ENCODE data around the gene NALCN. TPM values are rescaled to one million over a fixed set of nuclear protein-coding genes. Genes with fewer than 3 reads are reported as not detected.

NALCN gene
- total RNA-seq, 1 donor from 2014 or later = 0.12 TPM

GRCh38 chr13:101306773-101307172 is 109.5 kb downstream of the NALCN start:
- Mint-ChIP-seq H3K9me3 (ENCODE audit: low read depth) (no peaks in the 10 kb centered on the region), H3K4me3 (ENCODE audit: low read depth) (no peak overlapping the region), H3K27me3 (no peaks in the 10 kb centered on the region), H3K27ac (no peak overlapping the region), H3K36me3 (ENCODE audit: insufficient read depth) (no peaks in the 10 kb centered on the region), H3K4me1 (ENCODE audit: low read depth) (no peaks in the 10 kb centered on the region)
- no peak for TF ChIP-seq CTCF (IDR thresholded peaks at IDR 0.05; ENCODE audit: unreplicated experiment)
- no peak for DNase-seq (ENCODE audit: low spot score, unreplicated experiment)

- no peak for TF ChIP-seq CTCF (IDR thresholded peaks at IDR 0.05; ENCODE audit: unreplicated experiment)
- no peak for DNase-seq (ENCODE audit: low spot score, unreplicated experiment)
- H3K9me3 Mint-ChIP-seq (ENCODE audit: low read depth) = no peaks in the 10 kb centered on the region
- no peak overlapping the region for H3K4me3 Mint-ChIP-seq (ENCODE audit: low read depth)
- H3K27me3 Mint-ChIP-seq = no peaks in the 10 kb centered on the region
- no peaks in the 10 kb centered on the region for H3K36me3 Mint-ChIP-seq (ENCODE audit: insufficient read depth)
- H3K27ac Mint-ChIP-seq = no peak overlapping the region
- H3K4me1 Mint-ChIP-seq (ENCODE audit: low read depth) = no peaks in the 10 kb centered on the region
Observed at GRCh38 chr13:101305981-101306411, 110.3 kb downstream of the NALCN start.

- no peak for DNase-seq (ENCODE audit: low spot score, unreplicated experiment)
- TF ChIP-seq CTCF (IDR thresholded peaks at IDR 0.05; ENCODE audit: unreplicated experiment) = no peak
- Mint-ChIP-seq H3K9me3 (ENCODE audit: low read depth) (no peaks in the 10 kb centered on the region), H3K27ac (no peak overlapping the region), H3K36me3 (ENCODE audit: insufficient read depth) (no peaks in the 10 kb centered on the region), H3K4me3 (ENCODE audit: low read depth) (no peak overlapping the region), H3K27me3 (no peaks in the 10 kb centered on the region), H3K4me1 (ENCODE audit: low read depth) (no peaks in the 10 kb centered on the region)
Observed at GRCh38 chr13:101303521-101303920, 112.8 kb downstream of the NALCN start.

GRCh38 chr13:101301053-101301452 is 115.3 kb downstream of the NALCN start:
- no peaks in the 10 kb centered on the region for H3K4me1 Mint-ChIP-seq (ENCODE audit: low read depth)
- DNase-seq (ENCODE audit: low spot score, unreplicated experiment) = no peak
- no peak overlapping the region for H3K27ac Mint-ChIP-seq

GRCh38 chr13:101300531-101300930 is 115.8 kb downstream of the NALCN start:
- H3K27me3 Mint-ChIP-seq = no peaks in the 10 kb centered on the region
- H3K4me3 Mint-ChIP-seq (ENCODE audit: low read depth) = no peak overlapping the region
- no peaks in the 10 kb centered on the region for H3K4me1 Mint-ChIP-seq (ENCODE audit: low read depth)
- DNase-seq (ENCODE audit: low spot score, unreplicated experiment) = no peak
- no peaks in the 10 kb centered on the region for H3K9me3 Mint-ChIP-seq (ENCODE audit: low read depth)
- H3K27ac Mint-ChIP-seq = no peak overlapping the region
- no peaks in the 10 kb centered on the region for H3K36me3 Mint-ChIP-seq (ENCODE audit: insufficient read depth)
- no peak for TF ChIP-seq CTCF (IDR thresholded peaks at IDR 0.05; ENCODE audit: unreplicated experiment)

More at GRCh38 chr13:101301053-101301452, 115.3 kb downstream of the NALCN start:
- TF ChIP-seq CTCF (IDR thresholded peaks at IDR 0.05; ENCODE audit: unreplicated experiment) = no peak
- Mint-ChIP-seq H3K27me3 (no peaks in the 10 kb centered on the region), H3K9me3 (ENCODE audit: low read depth) (no peaks in the 10 kb centered on the region), H3K4me3 (ENCODE audit: low read depth) (no peak overlapping the region), H3K36me3 (ENCODE audit: insufficient read depth) (no peaks in the 10 kb centered on the region)
